ENCODE data around the gene ITGA2B.
"Not testable (repeated sequence)": the region's sequence is repeated elsewhere in the genome, so short reads cannot be mapped to it uniquely, and the experiment has no call there.

Gene ITGA2B

GRCh38 chr17:44398692-44399691, 9.5 kb upstream of the ITGA2B start:
- TF ChIP-seq ZFX (IDR thresholded peaks at IDR 0.05; ENCODE audit: borderline replicate concordance) (no peak), CTCF (IDR thresholded peaks at IDR 0.05) (no peak)
- H3K27ac ChIP-seq, result no peak overlapping the region

GRCh38 chr17:44397479-44398440, 8.3 kb upstream of the ITGA2B start:
- TF ChIP-seq ZFX (IDR thresholded peaks at IDR 0.05; ENCODE audit: borderline replicate concordance), result no peak
- no peak for TF ChIP-seq CTCF (IDR thresholded peaks at IDR 0.05)
- no peak overlapping the region for H3K27ac ChIP-seq

- H3K27ac ChIP-seq, result no peak overlapping the region
- TF ChIP-seq ZFX (IDR thresholded peaks at IDR 0.05; ENCODE audit: borderline replicate concordance) (no peak), CTCF (IDR thresholded peaks at IDR 0.05) (no peak)
Observed at GRCh38 chr17:44396946-44397345, 7.5 kb upstream of the ITGA2B start.

- no peak overlapping the region for H3K27ac ChIP-seq
- TF ChIP-seq CTCF (IDR thresholded peaks at IDR 0.05), result no peak
- TF ChIP-seq ZFX (IDR thresholded peaks at IDR 0.05; ENCODE audit: borderline replicate concordance), result no peak
Observed at GRCh38 chr17:44394833-44395232, 5.4 kb upstream of the ITGA2B start.

GRCh38 chr17:44394112-44394511, 4.7 kb upstream of the ITGA2B start:
- not testable (repeated sequence) for H3K27ac ChIP-seq

GRCh38 chr17:44390250-44390870, 911 bp upstream of the ITGA2B start:
- H3K27ac ChIP-seq, result no peak overlapping the region
- TF ChIP-seq CTCF (IDR thresholded peaks at IDR 0.05), result no peak
- no peak for TF ChIP-seq ZFX (IDR thresholded peaks at IDR 0.05; ENCODE audit: borderline replicate concordance)

- no peak overlapping the region for H3K27ac ChIP-seq
- TF ChIP-seq CTCF (IDR thresholded peaks at IDR 0.05) (no peak), ZFX (IDR thresholded peaks at IDR 0.05; ENCODE audit: borderline replicate concordance) (no peak)
Observed at GRCh38 chr17:44389723-44390202, 314 bp upstream of the ITGA2B start.
